Transverse colon (tissue), 4 donors: ENCODE results near the gene CERS4. TPM values are rescaled to one million over a fixed set of nuclear protein-coding genes. Genes with fewer than 3 reads are reported as not detected.

Experiments
- DNase-seq: peaks from one replicate; pipeline ENCODE4 v3.0.0-alpha.2; 2019
- H3K27ac ChIP-seq, 4 donors: fragments of 200-600 bp; sonication (generic); 2 replicates each; pipeline ENCODE4 v1.5.1; 2016 to 2018; ENCODE audit warnings: inconsistent platforms in 4 of 4
- H3K27me3 ChIP-seq: fragments of 200-600 bp; sonication (generic); 2 replicates; pipeline ENCODE4 v1.5.1; 2017; ENCODE audit warnings: inconsistent platforms
- H3K36me3 ChIP-seq, 4 donors: fragments of 200-600 bp; sonication (generic); 2 replicates each; pipeline ENCODE4 v1.5.1; 2017 to 2019; ENCODE audit warnings: inconsistent platforms in 4 of 4
- H3K4me1 ChIP-seq, 4 donors: fragments of 200-600 bp; sonication (generic); 2 replicates each; pipeline ENCODE4 v1.5.1; 2017 to 2020; ENCODE audit warnings: inconsistent platforms in 4 of 4
- H3K4me3 ChIP-seq, 4 donors: fragments of 200-600 bp; sonication (generic); 1 replicate in 1 of 4; 2 replicates in 3 of 4; pipeline versions ENCODE4 v1.5.1 to v1.6.1; 2017 to 2019; ENCODE audit warnings: inconsistent platforms in 4 of 4
- H3K9me3 ChIP-seq, 2 donors: fragments of 200-600 bp; sonication (generic); 2 replicates each; pipeline ENCODE4 v1.5.1; 2017 to 2019; ENCODE audit warnings: inconsistent platforms in 2 of 2
- EP300 ChIP-seq: sonication (generic); formaldehyde crosslinking; IDR thresholded peaks from one replicate; pipeline ENCODE4 v1.6.1; 2017; ENCODE audit warnings: antibody characterized with exemption, low read depth
- POLR2A ChIP-seq: fragments of 450-650 bp; IDR thresholded peaks from one replicate; pipeline ENCODE4 v1.6.1; 2016; ENCODE audit warnings: antibody characterized with exemption, mild to moderate bottlenecking, moderate library complexity
- POLR2AphosphoS5 ChIP-seq, 3 donors: sonication (generic); formaldehyde crosslinking; IDR thresholded peaks; one replicate each; pipeline ENCODE4 v1.6.1; 2016; ENCODE audit warnings: antibody characterized with exemption in 3 of 3
- WGBS, 2 donors: methylation state at CpG; one replicate each; pipeline ENCODE4 v1.1.5; 2018; ENCODE audit warnings: low coverage in 1 of 2; 5-methylcytosine and 5-hydroxymethylcytosine counted together
- in situ Hi-C, 4 donors: fragments of 200-750 bp; cut with MboI; loops; one replicate each; pipeline versions ENCODE4 v1.15.0 to v1.15.1; 2017; ENCODE audit warnings: low sequenced_read_pairs in 3 of 4, low pct_ligation_motif_present in 1 of 4, low pct_unique_long_range_greater_than_20kb in 1 of 4
- intact Hi-C: fragments of 100-400 bp; cut with DNase I; formaldehyde crosslinking; loops from one replicate; pipeline ENCODE4 v1.15.1; 2023; ENCODE audit warnings: low total_unique reads
- total RNA-seq, 4 donors: library from RNA; depleted of rRNA; stranded (reverse); fragments of >200 nt; gene quantifications; one replicate each; pipeline ENCODE4 v1.1.0, GENCODE V29; 2016
- TF ChIP-seq, protein P1 (sequence below), 5 experiments: fragments of 200-600 bp in 3 of 5; fragments of 450-650 bp in 2 of 5; sonication (generic) in 3 of 5; IDR thresholded peaks; 1 replicate in 2 of 5; 2 replicates in 3 of 5; pipeline ENCODE4 v1.5.1; 2016 to 2017; ENCODE audit warnings: antibody characterized with exemption in 5 of 5, inconsistent platforms in 3 of 5, mild to moderate bottlenecking in 2 of 5, moderate library complexity in 1 of 5

Gene CERS4
- total RNA-seq, 4 donors from 2014 or later = 3.4 to 58.0 (median 19.7) TPM

DNA sequence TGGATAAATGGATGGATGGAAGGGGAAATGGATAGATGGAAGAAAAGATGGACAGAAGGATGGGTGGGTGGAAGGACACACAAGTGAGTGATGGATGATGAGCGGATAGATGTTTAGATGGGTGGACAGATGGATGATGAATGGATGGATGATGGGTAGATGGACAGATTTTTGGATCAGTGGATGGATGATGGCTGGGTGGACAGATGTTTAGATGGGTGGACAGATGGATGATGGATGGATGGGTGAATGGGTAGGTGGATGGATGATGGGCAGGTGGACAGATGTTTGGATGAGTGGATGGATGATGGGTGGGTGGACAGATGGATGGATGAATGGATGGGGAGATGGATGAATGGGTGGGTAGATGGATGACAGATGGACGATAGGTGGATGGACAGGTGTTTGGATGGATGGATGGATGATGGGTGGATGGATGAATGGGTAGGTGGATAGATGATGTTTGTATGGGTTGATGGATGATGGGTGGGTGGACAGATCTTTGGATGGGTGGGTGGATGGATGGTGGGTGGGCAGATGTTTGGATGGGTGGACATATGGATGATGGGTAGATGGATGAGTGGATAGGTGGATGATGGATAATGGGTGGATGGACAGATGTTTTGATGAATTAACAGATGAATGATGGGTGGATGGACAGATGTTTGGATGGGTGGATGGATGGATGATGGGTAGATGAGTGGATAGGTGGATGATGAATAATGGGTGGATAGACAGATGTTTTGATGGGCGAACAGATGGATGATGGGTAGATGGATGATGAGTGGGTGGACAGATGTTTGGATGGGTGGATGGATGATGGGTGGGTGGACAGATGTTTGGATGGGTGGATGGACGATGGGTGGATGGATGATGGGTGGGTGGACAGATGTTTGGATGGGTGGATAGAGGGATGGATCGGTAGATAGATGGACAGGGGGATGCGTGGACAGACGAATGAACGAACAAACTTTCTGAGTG is 39.5 kb downstream of the CERS4 start:
- DNase-seq = no peak
- TF ChIP-seq POLR2A (no peak), POLR2AphosphoS5 (IDR thresholded peaks at IDR 0.05) (no peak), EP300 (no peak)
- TF ChIP-seq, protein P1, sequence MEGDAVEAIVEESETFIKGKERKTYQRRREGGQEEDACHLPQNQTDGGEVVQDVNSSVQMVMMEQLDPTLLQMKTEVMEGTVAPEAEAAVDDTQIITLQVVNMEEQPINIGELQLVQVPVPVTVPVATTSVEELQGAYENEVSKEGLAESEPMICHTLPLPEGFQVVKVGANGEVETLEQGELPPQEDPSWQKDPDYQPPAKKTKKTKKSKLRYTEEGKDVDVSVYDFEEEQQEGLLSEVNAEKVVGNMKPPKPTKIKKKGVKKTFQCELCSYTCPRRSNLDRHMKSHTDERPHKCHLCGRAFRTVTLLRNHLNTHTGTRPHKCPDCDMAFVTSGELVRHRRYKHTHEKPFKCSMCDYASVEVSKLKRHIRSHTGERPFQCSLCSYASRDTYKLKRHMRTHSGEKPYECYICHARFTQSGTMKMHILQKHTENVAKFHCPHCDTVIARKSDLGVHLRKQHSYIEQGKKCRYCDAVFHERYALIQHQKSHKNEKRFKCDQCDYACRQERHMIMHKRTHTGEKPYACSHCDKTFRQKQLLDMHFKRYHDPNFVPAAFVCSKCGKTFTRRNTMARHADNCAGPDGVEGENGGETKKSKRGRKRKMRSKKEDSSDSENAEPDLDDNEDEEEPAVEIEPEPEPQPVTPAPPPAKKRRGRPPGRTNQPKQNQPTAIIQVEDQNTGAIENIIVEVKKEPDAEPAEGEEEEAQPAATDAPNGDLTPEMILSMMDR (IDR thresholded peaks at IDR 0.05) = no peak
- in situ Hi-C loops = loop anchor here in 2 of 4 donors (5.0 to 25.0 kb wide), 2 partner anchors 91 to 286 kb away; no protein-coding TSS in a partner anchor
- H3K4me1 ChIP-seq = no peaks in the 10 kb centered on the region
- WGBS, 2 donors = 90 to 91% methylated on average over 8 of the region's 8 CpGs
- no peaks in the 10 kb centered on the region for H3K27me3 ChIP-seq
- no peaks in the 10 kb centered on the region for H3K36me3 ChIP-seq
- H3K9me3 ChIP-seq = no peaks in the 10 kb centered on the region
- intact Hi-C loops = no loop called here
- no peak overlapping the region for H3K4me3 ChIP-seq
- no peak overlapping the region for H3K27ac ChIP-seq

DNA sequence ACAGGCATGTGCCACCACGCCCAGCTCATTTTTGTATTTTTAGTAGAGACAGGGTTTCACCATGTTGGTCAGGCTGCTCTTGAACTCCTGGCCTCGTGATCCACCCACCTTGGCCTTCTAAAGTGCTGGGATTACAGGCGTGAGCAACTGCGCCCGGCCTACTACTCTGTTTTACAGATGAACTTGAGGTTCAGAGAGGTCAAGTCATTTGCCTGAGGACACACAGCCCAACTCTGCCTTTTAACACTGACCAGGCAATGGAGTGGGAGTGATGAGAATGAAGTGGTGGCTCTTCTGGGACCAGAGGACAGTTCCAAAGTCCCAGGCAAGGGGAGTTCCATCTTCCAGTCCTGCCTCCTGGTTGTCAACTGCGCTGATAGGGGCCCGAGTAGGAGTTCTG is 41.4 kb downstream of the CERS4 start:
- no peaks in the 10 kb centered on the region for H3K4me1 ChIP-seq
- in situ Hi-C loops (loop anchor here in 2 of 4 donors (5.0 to 10.0 kb wide), 2 partner anchors 93 to 306 kb away; partner anchors contain the start of gene TIMM44 (in 2 of the 2)), intact Hi-C loops (loop anchor here (5.0 to 10.0 kb wide), 2 partner anchors 93 to 296 kb away; no protein-coding TSS in a partner anchor)
- no peak for TF ChIP-seq POLR2A
- TF ChIP-seq, protein P1 (IDR thresholded peaks at IDR 0.05) = no peak
- no peak for TF ChIP-seq EP300
- TF ChIP-seq POLR2AphosphoS5 (IDR thresholded peaks at IDR 0.05) = no peak
- no peak for DNase-seq
- no peaks in the 10 kb centered on the region for H3K36me3 ChIP-seq
- WGBS, 2 donors = 91 to 100% methylated on average over 1 to 7 of the region's 7 CpGs
- H3K4me3 ChIP-seq = no peak overlapping the region
- no peaks in the 10 kb centered on the region for H3K9me3 ChIP-seq
- H3K27me3 ChIP-seq = no peaks in the 10 kb centered on the region
- peak overlapping the region; percentile 1 to 51 (median 38) for H3K27ac ChIP-seq

- Histone ChIP-seq H3K27ac (peak overlapping the region; percentile 1 to 51 (median 38)), H3K36me3 (no peaks in the 10 kb centered on the region), H3K27me3 (no peaks in the 10 kb centered on the region), H3K9me3 (no peaks in the 10 kb centered on the region), H3K4me3 (no peak overlapping the region), H3K4me1 (no peaks in the 10 kb centered on the region)
- intact Hi-C loops (loop anchor here (5.0 to 10.0 kb wide), 2 partner anchors 94 to 296 kb away; no protein-coding TSS in a partner anchor), in situ Hi-C loops (loop anchor here in 2 of 4 donors (5.0 to 10.0 kb wide), 2 partner anchors 94 to 306 kb away; partner anchors contain the start of gene TIMM44 (in 2 of the 2))
- TF ChIP-seq EP300 (no peak), POLR2AphosphoS5 (IDR thresholded peaks at IDR 0.05) (peak in 2 of 3 donors; percentile 8 to 41)
- WGBS, 2 donors = 70% methylated on average over 12 of the region's 14 CpGs; no CpG with 5 or more reads in 1 of the 2 donors
- peak; percentile 44 for DNase-seq
Measured at GRCh38 chr19:8251025-8251472, 41.9 kb downstream of the CERS4 start.

DNA sequence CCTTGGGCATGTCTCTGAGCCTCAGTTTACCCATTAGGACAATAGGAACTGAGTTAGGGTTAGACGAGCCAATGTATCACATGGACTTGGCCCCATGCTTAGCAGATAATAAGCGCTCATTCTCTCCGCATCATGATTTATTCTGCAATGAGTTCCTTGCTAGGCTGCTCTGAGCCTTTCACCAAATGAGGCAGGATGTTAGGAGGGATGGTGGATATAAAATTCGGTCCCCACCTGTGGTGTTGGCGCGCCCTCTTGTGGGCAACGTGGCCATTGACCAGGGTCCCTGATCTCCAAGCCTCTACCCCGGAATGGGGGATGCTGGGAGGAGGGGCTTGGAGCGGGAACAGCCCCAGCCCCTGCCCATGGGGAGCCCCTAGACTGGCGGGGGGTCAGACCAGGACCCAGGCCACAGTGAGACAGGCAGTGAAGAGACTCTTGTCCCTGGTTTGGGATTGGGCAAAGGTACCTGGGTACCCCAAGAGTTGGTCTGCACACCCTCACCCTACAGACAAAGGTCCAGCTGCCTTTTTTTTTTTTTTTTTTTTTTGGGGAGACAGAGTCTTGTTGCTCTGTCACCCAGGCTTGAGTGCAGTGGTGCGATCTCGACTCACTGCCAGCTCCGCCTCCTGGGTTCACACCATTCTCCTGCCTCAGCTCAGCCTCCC is 43.9 kb downstream of the CERS4 start:
- H3K27ac ChIP-seq = no peak overlapping the region
- in situ Hi-C loops = loop anchor here in 2 of 4 donors (5.0 to 10.0 kb wide), 2 partner anchors 96 to 308 kb away; partner anchors contain the start of gene TIMM44 (in 2 of the 2)
- H3K27me3 ChIP-seq = no peaks in the 10 kb centered on the region
- intact Hi-C loops = loop anchor here (5.0 to 10.0 kb wide), 2 partner anchors 96 to 298 kb away; no protein-coding TSS in a partner anchor
- DNase-seq = peak; percentile 86
- no peaks in the 10 kb centered on the region for H3K4me1 ChIP-seq
- H3K4me3 ChIP-seq = no peak overlapping the region
- WGBS, 2 donors = 24 to 40% methylated on average over 1 to 13 of the region's 13 CpGs
- no peaks in the 10 kb centered on the region for H3K36me3 ChIP-seq
- TF ChIP-seq, protein P1 (IDR thresholded peaks at IDR 0.05) = peak; percentile 91 to 95 (median 94)
- no peak for TF ChIP-seq POLR2AphosphoS5 (IDR thresholded peaks at IDR 0.05)
- H3K9me3 ChIP-seq = no peaks in the 10 kb centered on the region
